Uterus (tissue), 4 donors: Measurements from ENCODE around the gene TMEM186. TPM values are rescaled to one million over a fixed set of nuclear protein-coding genes. Genes with fewer than 3 reads are reported as not detected.

ENCODE experiments used
- DNase-seq, 2 donors: peaks; one replicate each; pipeline ENCODE4 v3.0.0-alpha.2; 2019 to 2020
- H3K27ac ChIP-seq, 2 donors: fragments of 200-600 bp; sonication (generic); 1 replicate in 1 of 2; 2 replicates in 1 of 2; pipeline ENCODE4 v1.5.1; 2016 to 2018
- H3K27me3 ChIP-seq, 2 donors: fragments of 200-600 bp; sonication (generic); one replicate each; pipeline ENCODE4 v1.5.1; 2018 to 2019; ENCODE audit warnings: control low read depth in 1 of 2
- H3K36me3 ChIP-seq, 2 donors: fragments of 200-600 bp; sonication (generic); one replicate each; pipeline ENCODE4 v1.5.1; 2019; ENCODE audit warnings: control low read depth in 1 of 2
- H3K4me1 ChIP-seq, 2 donors: fragments of 200-600 bp; sonication (generic); one replicate each; pipeline ENCODE4 v1.5.1; 2018 to 2019; ENCODE audit warnings: control low read depth in 1 of 2
- H3K4me3 ChIP-seq, 2 donors: fragments of 200-600 bp; sonication (generic); 1 replicate in 1 of 2; 2 replicates in 1 of 2; pipeline ENCODE4 v1.5.1; 2018 to 2019; ENCODE audit warnings: mild to moderate bottlenecking in 1 of 2
- H3K9me3 ChIP-seq, 2 donors: fragments of 200-600 bp; sonication (generic); one replicate each; pipeline ENCODE4 v1.5.1; 2019; ENCODE audit warnings: control low read depth in 1 of 2
- POLR2A ChIP-seq, 2 donors: fragments of 450-650 bp; IDR thresholded peaks; one replicate each; pipeline ENCODE4 v1.6.1; 2016; ENCODE audit warnings: antibody characterized with exemption in 2 of 2, mild to moderate bottlenecking in 1 of 2, moderate library complexity in 1 of 2
- intact Hi-C: fragments of 100-400 bp; cut with DNase I; formaldehyde crosslinking; loops from one replicate; pipeline ENCODE4 v1.15.1; 2023; ENCODE audit warnings: low total_unique reads
- total RNA-seq, 4 donors: library from RNA; depleted of rRNA in 3 of 4; stranded (reverse); fragments of >200 nt in 3 of 4; gene quantifications; one replicate each; pipeline versions ENCODE4 v1.1.0 to v1.2.4, GENCODE V29; 2014 to 2023
- TF ChIP-seq, protein P1 (sequence below), 4 experiments: fragments of 200-600 bp in 2 of 4; fragments of 450-650 bp in 2 of 4; sonication (generic) in 2 of 4; IDR thresholded peaks; one replicate each; pipeline ENCODE4 v1.5.1; 2016 to 2019; ENCODE audit warnings: antibody characterized with exemption in 4 of 4, mild to moderate bottlenecking in 2 of 4, moderate library complexity in 1 of 4
- donor health status: DM: yes; HTN: yes; CAD: no.

TMEM186 gene
- total RNA-seq, 4 donors from 2014 or later = 6.1 to 9.1 (median 8.3) TPM

- no peaks in the 10 kb centered on the region for H3K9me3 ChIP-seq
- no peak for TF ChIP-seq POLR2A (IDR thresholded peaks at IDR 0.05)
- TF ChIP-seq, protein P1, sequence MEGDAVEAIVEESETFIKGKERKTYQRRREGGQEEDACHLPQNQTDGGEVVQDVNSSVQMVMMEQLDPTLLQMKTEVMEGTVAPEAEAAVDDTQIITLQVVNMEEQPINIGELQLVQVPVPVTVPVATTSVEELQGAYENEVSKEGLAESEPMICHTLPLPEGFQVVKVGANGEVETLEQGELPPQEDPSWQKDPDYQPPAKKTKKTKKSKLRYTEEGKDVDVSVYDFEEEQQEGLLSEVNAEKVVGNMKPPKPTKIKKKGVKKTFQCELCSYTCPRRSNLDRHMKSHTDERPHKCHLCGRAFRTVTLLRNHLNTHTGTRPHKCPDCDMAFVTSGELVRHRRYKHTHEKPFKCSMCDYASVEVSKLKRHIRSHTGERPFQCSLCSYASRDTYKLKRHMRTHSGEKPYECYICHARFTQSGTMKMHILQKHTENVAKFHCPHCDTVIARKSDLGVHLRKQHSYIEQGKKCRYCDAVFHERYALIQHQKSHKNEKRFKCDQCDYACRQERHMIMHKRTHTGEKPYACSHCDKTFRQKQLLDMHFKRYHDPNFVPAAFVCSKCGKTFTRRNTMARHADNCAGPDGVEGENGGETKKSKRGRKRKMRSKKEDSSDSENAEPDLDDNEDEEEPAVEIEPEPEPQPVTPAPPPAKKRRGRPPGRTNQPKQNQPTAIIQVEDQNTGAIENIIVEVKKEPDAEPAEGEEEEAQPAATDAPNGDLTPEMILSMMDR (IDR thresholded peaks at IDR 0.05) = no peak
- H3K36me3 ChIP-seq = no peaks in the 10 kb centered on the region
- DNase-seq = no peak
- H3K4me3 ChIP-seq = no peak overlapping the region
- H3K27ac ChIP-seq = no peak overlapping the region
- intact Hi-C loops = no loop called here
- no peaks in the 10 kb centered on the region for H3K4me1 ChIP-seq
- no peaks in the 10 kb centered on the region for H3K27me3 ChIP-seq
These were observed 25.0 kb upstream of the TMEM186 start for GRCh38 chr16:8822403-8822802.

- H3K36me3 ChIP-seq = no peaks in the 10 kb centered on the region
These were observed 22.1 kb upstream of the TMEM186 start for GRCh38 chr16:8819411-8820034.

GRCh38 chr16:8818504-8819270 lies 21.2 kb upstream of the TMEM186 start:
- DNase-seq = no peak
- Histone ChIP-seq H3K27ac (no peak overlapping the region), H3K4me1 (no peaks in the 10 kb centered on the region), H3K27me3 (no peaks in the 10 kb centered on the region), H3K9me3 (no peaks in the 10 kb centered on the region), H3K36me3 (no peaks in the 10 kb centered on the region), H3K4me3 (no peak overlapping the region)
- TF ChIP-seq POLR2A (IDR thresholded peaks at IDR 0.05) = no peak
- TF ChIP-seq, protein P1 (IDR thresholded peaks at IDR 0.05) = no peak
- intact Hi-C loops = no loop called here

More at GRCh38 chr16:8819411-8820034, 22.1 kb upstream of the TMEM186 start:
- H3K9me3 ChIP-seq = no peaks in the 10 kb centered on the region
- no peak for DNase-seq
- no peak for TF ChIP-seq POLR2A (IDR thresholded peaks at IDR 0.05)
- TF ChIP-seq, protein P1 (IDR thresholded peaks at IDR 0.05) = no peak
- intact Hi-C loops = no loop called here
- no peaks in the 10 kb centered on the region for H3K4me1 ChIP-seq
- no peak overlapping the region for H3K4me3 ChIP-seq
- H3K27me3 ChIP-seq = no peaks in the 10 kb centered on the region
- no peak overlapping the region for H3K27ac ChIP-seq

- intact Hi-C loops = no loop called here
- H3K4me3 ChIP-seq = no peak overlapping the region
- H3K36me3 ChIP-seq = no peaks in the 10 kb centered on the region
These were observed 19.7 kb upstream of the TMEM186 start for GRCh38 chr16:8816967-8817655.

More at GRCh38 chr16:8816967-8817655, 19.7 kb upstream of the TMEM186 start:
- H3K4me1 ChIP-seq = no peaks in the 10 kb centered on the region
- no peak overlapping the region for H3K27ac ChIP-seq
- H3K9me3 ChIP-seq = no peaks in the 10 kb centered on the region
- no peaks in the 10 kb centered on the region for H3K27me3 ChIP-seq
- no peak for TF ChIP-seq POLR2A (IDR thresholded peaks at IDR 0.05)
- TF ChIP-seq, protein P1 (IDR thresholded peaks at IDR 0.05) = no peak
- no peak for DNase-seq
